Embryonic facial prominence (tissue), 1 donor: ENCODE measurements around the gene FAM241B.

Experiments
- DNase-seq: peaks from one replicate; pipeline ENCODE4 v3.0.0-alpha.2; 2016; ENCODE audit errors: extremely low spot score

FAM241B gene

GRCh38 chr10:69649786-69650550, 19.9 kb downstream of the FAM241B start:
- DNase-seq = no peak

GRCh38 chr10:69650589-69651261, 20.7 kb downstream of the FAM241B start:
- no peak for DNase-seq

DNA sequence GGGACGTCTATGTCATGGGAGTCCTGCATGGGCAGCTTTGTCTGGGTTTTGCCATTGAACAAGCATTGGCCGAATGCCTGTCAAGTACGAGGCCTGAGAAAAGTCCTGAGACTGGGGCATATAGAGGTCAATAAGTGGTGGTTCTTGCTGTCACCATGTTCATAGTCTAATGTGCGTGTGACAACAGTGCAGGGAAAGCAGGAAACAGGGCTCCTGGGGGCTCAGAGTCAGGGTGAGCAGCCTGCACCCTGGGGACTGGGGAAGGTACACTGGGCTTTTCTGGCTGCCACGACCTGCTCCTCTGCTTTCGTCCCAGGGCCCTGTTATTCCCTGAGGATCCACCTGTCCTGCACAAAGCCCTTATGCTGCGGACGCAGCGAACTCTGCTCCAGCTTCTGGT, 21.3 kb downstream of the FAM241B start:
- no peak for DNase-seq

DNA sequence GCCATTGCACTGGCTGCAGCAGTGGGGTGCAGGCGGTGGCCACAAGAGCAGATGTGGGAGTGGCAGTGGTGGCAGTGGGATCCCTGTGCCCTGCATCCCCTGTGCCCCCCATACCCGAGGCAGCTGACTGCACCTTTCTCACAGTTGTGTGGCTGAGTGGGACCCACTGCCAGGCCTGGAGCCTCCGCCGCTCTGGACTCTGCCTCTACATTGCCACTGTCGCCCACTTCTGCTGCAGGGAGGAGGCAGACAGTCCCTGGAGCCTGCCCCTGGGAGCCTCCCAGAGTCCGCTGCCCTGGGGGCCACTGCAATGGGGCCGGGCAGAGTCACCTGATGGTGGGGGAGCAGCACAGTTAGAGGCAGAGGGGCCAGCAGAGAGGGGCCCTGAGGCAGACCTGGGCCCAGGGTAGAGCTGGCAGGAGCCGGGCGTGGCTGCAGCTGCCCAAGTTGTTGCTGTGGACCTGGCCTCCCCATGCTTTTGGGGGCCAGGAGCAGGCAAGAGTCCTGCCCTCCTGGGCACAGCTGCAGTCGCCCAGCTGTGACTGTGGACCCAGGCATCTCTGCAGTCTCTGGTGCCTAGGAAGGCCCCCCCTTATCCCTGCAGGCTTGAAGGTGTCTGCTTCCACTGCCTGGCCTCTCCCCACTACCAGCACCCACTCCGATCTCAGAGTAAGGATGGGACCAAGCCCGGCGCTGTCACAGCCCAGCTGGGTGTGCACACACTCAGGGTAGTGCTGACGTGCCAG, 22.2 kb downstream of the FAM241B start:
- no peak for DNase-seq

GRCh38 chr10:69652857-69653199, 22.8 kb downstream of the FAM241B start:
- DNase-seq = no peak

GRCh38 chr10:69653561-69653960, 23.5 kb downstream of the FAM241B start:
- no peak for DNase-seq

- no peak for DNase-seq
These were observed 25.2 kb downstream of the FAM241B start for GRCh38 chr10:69655124-69655867.

DNA sequence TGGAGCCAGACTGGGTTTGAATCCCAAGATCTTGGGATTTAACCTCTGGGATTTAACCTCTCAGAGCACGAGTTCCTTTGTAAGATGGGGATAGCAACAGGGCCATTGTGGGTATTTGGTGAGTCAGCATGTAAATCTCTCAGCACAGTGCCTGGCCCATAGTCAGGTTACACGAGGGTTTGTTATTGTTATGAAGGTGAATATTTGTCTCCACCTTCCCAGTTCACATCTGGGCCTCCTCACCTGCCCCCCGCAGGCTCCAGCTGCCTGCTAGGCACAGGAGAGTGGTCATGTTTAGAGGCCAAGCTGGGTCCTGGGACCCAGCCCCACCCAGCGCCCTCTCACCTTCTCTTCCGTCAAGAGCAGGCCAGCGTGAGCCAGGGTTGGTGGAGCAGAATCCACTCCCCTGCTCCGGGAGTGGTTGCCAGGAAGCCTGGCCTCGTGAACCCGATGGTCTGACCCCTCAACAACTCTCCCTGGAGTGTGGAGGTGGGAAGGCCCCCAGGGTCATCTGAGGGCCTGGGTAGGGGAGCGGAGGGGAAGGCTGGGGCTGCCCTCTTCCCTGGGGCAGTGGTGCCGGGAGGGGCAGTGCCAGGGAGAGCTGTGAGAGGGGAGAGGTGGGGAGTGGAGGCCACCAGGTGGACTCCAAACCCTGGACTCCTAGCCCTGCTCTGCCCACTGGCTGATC, 26.0 kb downstream of the FAM241B start:
- no peak for DNase-seq

GRCh38 chr10:69656742-69657269, 26.8 kb downstream of the FAM241B start:
- DNase-seq = no peak

- DNase-seq = no peak
These were observed 27.4 kb downstream of the FAM241B start for GRCh38 chr10:69657430-69657829.

GRCh38 chr10:69657866-69658265, 27.8 kb downstream of the FAM241B start:
- no peak for DNase-seq

DNA sequence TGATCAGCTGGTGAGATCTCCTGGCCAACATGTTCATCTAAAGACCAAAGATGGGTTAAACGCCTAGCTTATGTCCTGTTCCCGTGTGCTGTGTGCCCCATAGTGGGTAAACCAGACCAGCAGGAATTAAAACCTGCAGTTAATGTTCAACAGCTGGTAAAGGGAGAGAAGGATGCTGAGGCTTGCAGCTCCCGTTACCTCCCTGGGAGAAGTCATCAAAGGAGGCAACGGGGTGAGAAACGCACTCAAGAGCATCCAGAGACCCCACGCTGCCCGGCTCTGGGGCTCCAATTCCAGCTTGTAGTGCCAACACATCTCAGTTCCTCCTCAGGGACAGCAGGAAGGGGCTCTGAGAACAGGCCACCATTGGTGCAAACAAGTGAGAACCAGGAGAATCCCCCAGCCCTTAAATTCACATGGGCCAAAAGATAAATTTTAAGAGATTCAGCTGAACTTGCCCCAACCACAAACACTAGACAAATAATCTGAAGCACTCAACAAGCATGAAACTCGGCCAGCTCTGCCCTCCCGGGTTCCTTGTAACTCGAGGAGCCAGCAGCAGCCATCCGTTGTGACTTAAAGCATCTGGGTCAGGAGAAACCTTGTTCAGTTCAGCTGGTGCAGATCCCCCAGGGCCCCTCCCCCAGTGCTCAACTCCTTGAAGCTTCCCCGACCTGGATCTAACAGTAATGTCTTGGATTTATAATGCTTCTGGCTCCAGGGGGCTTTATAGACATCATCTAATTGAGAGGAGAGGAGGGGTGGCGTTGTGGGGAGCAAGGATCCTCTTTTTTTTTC, 29.4 kb downstream of the FAM241B start:
- DNase-seq = no peak

- DNase-seq = no peak
These were observed 30.2 kb downstream of the FAM241B start for GRCh38 chr10:69660296-69660695.

DNA sequence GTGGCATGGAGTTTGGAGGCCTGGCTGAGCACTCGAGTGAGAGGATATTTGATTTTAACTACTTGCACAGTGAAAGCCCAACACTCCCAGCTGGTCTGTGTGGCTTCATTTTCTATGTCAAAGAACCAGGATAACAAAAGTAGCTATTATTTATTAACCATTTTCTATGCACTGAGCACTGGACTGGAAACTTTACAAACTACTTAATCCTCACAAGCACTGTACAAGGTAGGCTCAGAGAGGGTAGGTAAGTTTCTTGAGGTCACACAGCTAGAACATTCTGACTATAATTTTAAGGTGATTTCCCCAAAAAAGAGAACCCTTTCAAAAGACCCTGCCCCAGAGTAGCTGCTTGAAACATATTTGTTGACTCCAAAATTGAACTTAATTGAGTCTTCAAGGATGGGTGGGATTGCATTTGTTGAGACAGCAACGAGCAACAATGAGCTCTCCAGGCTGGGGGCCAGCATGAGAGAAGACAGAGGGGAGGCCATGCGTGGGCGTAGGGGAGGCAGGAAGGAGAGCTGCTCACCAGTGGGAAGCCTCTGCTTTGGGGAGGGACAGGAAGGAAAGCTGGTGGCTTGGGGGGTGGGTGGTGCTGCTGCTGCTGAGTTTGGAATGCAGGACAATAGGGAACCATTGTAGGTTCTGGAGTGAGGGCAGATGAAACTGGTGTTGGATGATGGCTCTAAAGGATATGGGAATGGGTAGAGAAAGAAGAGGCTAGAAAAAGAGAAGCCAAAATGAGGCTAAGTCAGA, 31.5 kb downstream of the FAM241B start:
- no peak for DNase-seq

GRCh38 chr10:69662173-69662877, 32.3 kb downstream of the FAM241B start:
- DNase-seq = no peak

GRCh38 chr10:69662901-69663300, 32.9 kb downstream of the FAM241B start:
- no peak for DNase-seq

- DNase-seq = no peak
These were observed 33.4 kb downstream of the FAM241B start for GRCh38 chr10:69663369-69663947.

DNA sequence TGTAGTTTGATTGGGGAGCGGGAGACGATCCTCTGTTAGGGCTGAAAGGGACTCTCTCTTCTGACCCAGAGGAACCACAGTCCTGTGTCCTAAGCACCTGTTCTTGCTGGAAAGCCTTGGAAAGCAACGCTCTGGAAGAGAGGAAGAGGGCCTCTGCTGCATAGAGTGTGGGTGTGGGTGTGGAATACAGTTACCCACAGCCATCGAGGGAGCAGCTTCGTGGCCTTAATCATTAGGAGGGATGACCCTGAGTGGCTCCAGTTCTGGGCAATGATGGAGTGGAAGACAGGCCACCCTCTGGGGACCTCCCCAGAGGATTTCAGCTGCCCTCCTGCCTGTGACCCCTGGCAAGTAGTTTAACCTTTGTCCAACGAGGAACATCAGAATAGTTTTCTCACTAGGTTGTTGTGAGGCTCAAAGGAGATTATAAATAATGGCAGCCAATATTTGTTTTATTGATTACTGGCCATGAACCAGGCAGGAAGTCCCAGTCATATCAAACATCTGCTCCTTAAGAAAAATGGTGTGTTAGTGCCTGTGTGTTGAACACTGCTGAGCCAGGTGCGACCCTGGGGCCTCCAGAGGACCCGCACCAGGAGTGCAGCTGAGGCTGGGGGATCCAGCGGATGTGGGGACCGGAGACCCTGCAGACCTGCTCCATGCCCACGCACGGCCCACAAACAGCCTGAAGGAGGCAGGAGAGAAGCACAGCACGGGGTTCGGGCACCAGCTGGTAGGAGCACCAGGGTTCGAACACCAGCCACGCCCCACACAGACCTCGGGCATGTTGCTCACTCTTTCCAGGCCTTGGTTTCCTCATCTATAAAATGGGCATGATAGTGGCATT, 35.6 kb downstream of the FAM241B start:
- no peak for DNase-seq
